Measurements from ENCODE around the gene GSTM4. TPM values are rescaled to one million over a fixed set of nuclear protein-coding genes. Genes with fewer than 3 reads are reported as not detected.

The GSTM4 gene
- total RNA-seq, 1 experiment from 2014 or later = 5.8 TPM

- TF ChIP-seq, protein P1, sequence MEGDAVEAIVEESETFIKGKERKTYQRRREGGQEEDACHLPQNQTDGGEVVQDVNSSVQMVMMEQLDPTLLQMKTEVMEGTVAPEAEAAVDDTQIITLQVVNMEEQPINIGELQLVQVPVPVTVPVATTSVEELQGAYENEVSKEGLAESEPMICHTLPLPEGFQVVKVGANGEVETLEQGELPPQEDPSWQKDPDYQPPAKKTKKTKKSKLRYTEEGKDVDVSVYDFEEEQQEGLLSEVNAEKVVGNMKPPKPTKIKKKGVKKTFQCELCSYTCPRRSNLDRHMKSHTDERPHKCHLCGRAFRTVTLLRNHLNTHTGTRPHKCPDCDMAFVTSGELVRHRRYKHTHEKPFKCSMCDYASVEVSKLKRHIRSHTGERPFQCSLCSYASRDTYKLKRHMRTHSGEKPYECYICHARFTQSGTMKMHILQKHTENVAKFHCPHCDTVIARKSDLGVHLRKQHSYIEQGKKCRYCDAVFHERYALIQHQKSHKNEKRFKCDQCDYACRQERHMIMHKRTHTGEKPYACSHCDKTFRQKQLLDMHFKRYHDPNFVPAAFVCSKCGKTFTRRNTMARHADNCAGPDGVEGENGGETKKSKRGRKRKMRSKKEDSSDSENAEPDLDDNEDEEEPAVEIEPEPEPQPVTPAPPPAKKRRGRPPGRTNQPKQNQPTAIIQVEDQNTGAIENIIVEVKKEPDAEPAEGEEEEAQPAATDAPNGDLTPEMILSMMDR (IDR thresholded peaks at IDR 0.05; ENCODE audit: unreplicated experiment) = no peak
- peak; percentile 64 for DNase-seq (ENCODE audit: unreplicated experiment)
- no TSS peak for BruUV-seq (replicated peaks)
- intact Hi-C loops (cut with micrococcal nuclease) = no loop called here
- peaks cover 6% of the 10 kb centered on the region for H3K36me3 Mint-ChIP-seq (ENCODE audit: insufficient read depth, unreplicated experiment)
- H3K4me1 Mint-ChIP-seq (ENCODE audit: insufficient read depth, unreplicated experiment) = peaks cover 8% of the 10 kb centered on the region
- H3K4me3 Mint-ChIP-seq (ENCODE audit: unreplicated experiment) = no peak overlapping the region
- CTCF ChIA-PET = interaction anchor here (0.7 to 17.2 kb wide), 7 partner anchors 28 to 349 kb away, joined by 3 to 459 read pairs (median 6); partner anchors contain the start of gene AHCYL1
- H3K9me3 Mint-ChIP-seq (ENCODE audit: unreplicated experiment) = no peaks in the 10 kb centered on the region
- H3K27ac Mint-ChIP-seq (ENCODE audit: low read depth, unreplicated experiment) = no peak overlapping the region
- H3K27me3 Mint-ChIP-seq (ENCODE audit: insufficient read depth, unreplicated experiment) = no peaks in the 10 kb centered on the region
- POLR2A ChIA-PET = interaction anchor here (1.4 to 2.1 kb wide), 3 partner anchors 16 to 349 kb away, joined by 4 to 12 read pairs (median 5); partner anchors contain the start of genes AHCYL1 and GNAI3
These were observed 19.5 kb upstream of the GSTM4 start for GRCh38 chr1:109636201-109636952.

GRCh38 chr1:109637446-109637845 is 18.5 kb upstream of the GSTM4 start:
- ChIA-PET POLR2A (interaction anchor here (1.4 to 2.1 kb wide), 3 partner anchors 17 to 348 kb away, joined by 4 to 12 read pairs (median 5); partner anchors contain the start of genes AHCYL1 and GNAI3), CTCF (interaction anchor here (0.6 to 17.2 kb wide), 6 partner anchors 91 to 962 kb away, joined by 3 to 459 read pairs (median 18); partner anchors contain the start of gene AHCYL1)
- Mint-ChIP-seq H3K4me3 (ENCODE audit: unreplicated experiment) (no peak overlapping the region), H3K27me3 (ENCODE audit: insufficient read depth, unreplicated experiment) (no peaks in the 10 kb centered on the region), H3K27ac (ENCODE audit: low read depth, unreplicated experiment) (no peak overlapping the region), H3K4me1 (ENCODE audit: insufficient read depth, unreplicated experiment) (peaks cover 8% of the 10 kb centered on the region), H3K9me3 (ENCODE audit: unreplicated experiment) (no peaks in the 10 kb centered on the region), H3K36me3 (ENCODE audit: insufficient read depth, unreplicated experiment) (peaks cover 4% of the 10 kb centered on the region)
- no TSS peak for BruUV-seq (replicated peaks)
- no peak for DNase-seq (ENCODE audit: unreplicated experiment)
- TF ChIP-seq, protein P1 (IDR thresholded peaks at IDR 0.05; ENCODE audit: unreplicated experiment) = no peak
- intact Hi-C loops (cut with micrococcal nuclease) = no loop called here

DNA sequence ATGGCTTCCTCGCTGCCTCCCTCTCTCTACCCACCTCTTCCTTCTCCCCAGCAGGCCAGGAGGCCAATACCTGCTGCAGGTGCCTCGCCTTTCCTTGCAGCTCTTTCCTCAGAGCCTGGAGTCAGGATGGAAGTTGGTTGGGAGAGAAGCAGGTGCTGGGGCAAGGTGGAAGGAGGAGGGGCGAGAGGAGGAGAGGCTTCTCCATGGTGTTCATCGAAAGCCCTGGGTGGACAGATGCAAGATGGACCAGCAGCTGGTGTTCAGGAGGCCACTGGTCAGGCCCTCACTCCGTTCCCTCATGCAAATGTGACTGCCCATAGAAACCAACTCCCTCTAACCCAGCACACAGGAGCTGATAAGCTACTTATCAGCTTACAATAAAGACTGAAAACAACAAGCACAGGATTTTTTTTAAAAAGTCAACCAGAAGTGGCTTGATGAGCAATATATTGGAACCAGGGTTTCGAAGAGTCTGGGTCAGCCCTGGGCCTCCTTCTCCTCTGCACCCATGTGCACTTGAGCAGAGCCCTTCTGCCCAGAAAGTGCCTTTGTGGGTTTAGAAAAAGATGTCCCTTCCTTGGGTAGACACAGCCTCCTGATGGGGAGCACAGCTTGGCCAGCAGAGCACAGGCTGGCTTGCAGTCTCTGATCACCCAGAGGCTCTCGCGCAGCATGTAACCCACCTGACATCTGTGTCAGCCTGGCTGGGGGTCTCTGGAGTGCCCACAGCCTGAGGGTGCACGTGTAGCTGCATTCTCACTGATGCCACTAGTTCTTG is 16.6 kb upstream of the GSTM4 start:
- Mint-ChIP-seq H3K27ac (ENCODE audit: low read depth, unreplicated experiment) (no peak overlapping the region), H3K36me3 (ENCODE audit: insufficient read depth, unreplicated experiment) (peaks cover 4% of the 10 kb centered on the region), H3K4me3 (ENCODE audit: unreplicated experiment) (no peak overlapping the region), H3K9me3 (ENCODE audit: unreplicated experiment) (no peaks in the 10 kb centered on the region), H3K27me3 (ENCODE audit: insufficient read depth, unreplicated experiment) (no peaks in the 10 kb centered on the region), H3K4me1 (ENCODE audit: insufficient read depth, unreplicated experiment) (peaks cover 8% of the 10 kb centered on the region)
- ChIA-PET CTCF (interaction anchor here (0.6 to 17.2 kb wide), 51 partner anchors 11 to 657 kb away, joined by 3 to 459 read pairs (median 5); partner anchors contain the start of genes AHCYL1, GNAI3 and GSTM4), POLR2A (interaction anchor here (0.7 to 4.2 kb wide), 3 partner anchors 90 to 347 kb away, joined by 3 to 31 read pairs (median 7); partner anchors contain the start of genes AHCYL1 and GNAI3)
- TF ChIP-seq, protein P1 (IDR thresholded peaks at IDR 0.05; ENCODE audit: unreplicated experiment) = no peak
- intact Hi-C loops (cut with micrococcal nuclease) = no loop called here
- DNase-seq (ENCODE audit: unreplicated experiment) = no peak
- no TSS peak for BruUV-seq (replicated peaks)

Data from MCF 10A (cell line).